ENCODE data around the gene LILRB1.
"Not testable (repeated sequence)": the region's sequence is repeated elsewhere in the genome, so short reads cannot be mapped to it uniquely, and the experiment has no call there.

Gene LILRB1

DNA sequence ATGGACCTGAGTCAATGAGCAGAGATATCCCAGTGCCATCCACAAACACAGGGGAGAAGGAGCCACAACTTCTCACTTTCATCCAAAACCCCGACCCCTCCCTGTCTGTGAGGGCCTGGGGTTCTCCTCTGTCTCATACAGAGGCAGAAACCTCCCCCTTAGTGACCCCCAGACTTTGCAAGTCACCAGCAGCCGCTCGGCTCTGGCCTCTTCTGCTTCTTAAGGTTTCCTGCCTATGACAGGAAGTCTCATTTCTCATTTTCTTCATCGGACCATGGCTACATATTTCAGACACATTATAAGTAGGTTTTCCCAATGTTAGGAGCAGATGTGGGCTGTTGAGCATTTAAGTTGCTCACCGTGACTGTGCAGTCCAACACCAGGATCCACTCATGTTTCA is 12.7 kb downstream of the LILRB1 start:
- not testable (repeated sequence) for H3K9me3 Mint-ChIP-seq, DNase-seq, H3K4me1 Mint-ChIP-seq, H3K27ac Mint-ChIP-seq, ATAC-seq, H3K4me3 Mint-ChIP-seq
- peaks cover 44% of the 10 kb centered on the region for H3K27me3 Mint-ChIP-seq

DNA sequence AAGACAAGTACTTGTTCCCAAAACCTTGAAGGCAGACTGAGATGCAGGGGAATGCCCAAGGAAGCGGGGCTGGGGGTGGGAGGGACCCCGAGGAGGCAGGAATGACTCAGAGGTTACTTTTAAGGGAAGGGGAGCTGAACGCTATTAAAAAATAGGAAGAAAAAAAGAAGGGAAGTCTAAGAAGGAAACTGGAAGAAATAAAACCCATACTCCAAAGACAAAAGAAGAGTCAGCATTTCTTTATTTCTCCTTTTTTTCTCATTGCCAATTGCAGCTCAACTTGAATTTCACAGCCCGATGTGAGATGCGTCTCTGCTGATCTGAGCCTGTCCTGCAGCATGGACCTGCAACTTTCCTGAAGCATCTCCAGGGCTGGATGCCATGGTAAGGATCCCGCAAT is 13.3 kb downstream of the LILRB1 start:
- not testable (repeated sequence) for ATAC-seq, H3K4me1 Mint-ChIP-seq, DNase-seq, H3K27ac Mint-ChIP-seq, H3K4me3 Mint-ChIP-seq, H3K9me3 Mint-ChIP-seq
- H3K27me3 Mint-ChIP-seq = peaks cover 48% of the 10 kb centered on the region

DNA sequence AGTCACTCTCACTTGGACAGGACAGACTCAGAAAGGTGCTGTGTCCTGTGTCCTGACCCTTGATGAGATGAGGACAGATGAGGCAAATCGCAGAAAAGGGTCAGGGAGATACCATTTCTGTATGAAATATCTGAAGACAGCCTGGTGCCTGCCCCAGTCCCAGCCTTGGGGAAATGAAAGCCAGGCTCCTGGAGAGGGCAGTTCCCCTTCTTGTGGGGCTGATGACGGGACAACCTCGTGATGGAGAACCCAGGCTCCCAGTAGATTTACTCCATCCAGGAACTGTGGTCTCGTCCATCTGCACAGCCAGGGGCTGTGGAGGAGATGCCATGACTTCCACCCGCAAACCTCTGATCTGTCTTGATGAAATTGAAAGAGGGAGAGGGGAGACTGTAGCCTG is 13.8 kb downstream of the LILRB1 start:
- DNase-seq (no peak), ATAC-seq (no peak)
- Mint-ChIP-seq H3K27me3 (peaks cover 44% of the 10 kb centered on the region), H3K4me3 (no peak overlapping the region), H3K27ac (no peak overlapping the region), H3K4me1 (no peaks in the 10 kb centered on the region), H3K9me3 (no peaks in the 10 kb centered on the region)

DNA sequence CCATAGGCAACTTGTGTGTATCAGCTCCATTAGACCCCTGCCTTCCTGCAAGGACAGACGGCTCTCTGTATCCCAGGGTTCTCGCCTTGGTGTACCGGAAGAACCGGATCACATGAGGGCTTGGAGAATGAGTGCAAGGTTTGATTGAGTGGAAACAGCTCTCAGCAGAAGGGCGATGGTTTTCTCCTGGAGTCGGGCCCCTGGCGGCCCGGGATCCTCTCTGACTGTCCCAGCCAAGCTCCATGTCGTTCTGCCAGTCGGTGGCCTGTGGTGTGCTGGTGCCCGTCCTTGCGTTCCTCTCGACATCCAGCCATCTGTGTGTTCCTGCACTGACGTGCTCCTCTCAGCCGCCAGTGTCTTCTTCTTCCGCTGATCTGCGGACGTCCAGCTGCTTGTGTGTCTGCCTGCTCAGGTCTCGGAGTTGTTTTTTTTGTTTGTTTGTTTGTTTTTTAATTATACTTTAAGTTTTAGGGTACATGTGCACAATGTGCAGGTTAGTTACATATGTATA is 16.1 kb downstream of the LILRB1 start:
- Mint-ChIP-seq H3K27me3 (peaks cover 39% of the 10 kb centered on the region), H3K4me1 (no peaks in the 10 kb centered on the region), H3K4me3 (no peak overlapping the region), H3K27ac (no peak overlapping the region), H3K9me3 (no peaks in the 10 kb centered on the region)
- ATAC-seq (no peak), DNase-seq (no peak)

DNA sequence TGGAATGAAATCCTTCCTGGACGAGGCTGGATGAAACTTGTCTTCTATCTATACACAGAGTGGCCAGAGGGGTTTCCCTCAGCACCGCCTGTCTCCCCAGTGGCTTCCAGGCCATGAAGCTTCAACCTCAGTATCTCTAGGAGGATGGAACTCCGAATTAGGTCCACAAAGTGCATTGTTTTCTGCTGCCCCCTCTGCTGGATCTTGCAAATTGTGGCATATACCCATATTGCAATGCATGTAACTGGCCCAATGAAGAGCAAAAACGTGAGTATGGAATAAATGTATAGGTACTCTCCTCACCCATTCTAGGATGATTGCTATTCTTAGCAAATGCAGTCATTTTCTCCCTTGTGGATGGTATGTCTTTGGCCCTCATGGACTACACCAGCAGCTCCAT is 17.8 kb downstream of the LILRB1 start:
- Mint-ChIP-seq H3K4me3 (no peak overlapping the region), H3K27me3 (peaks cover 41% of the 10 kb centered on the region), H3K9me3 (no peaks in the 10 kb centered on the region), H3K27ac (no peak overlapping the region), H3K4me1 (no peaks in the 10 kb centered on the region)
- DNase-seq (no peak), ATAC-seq (no peak)

GRCh38 chr19:54650108-54650655 is 19.9 kb downstream of the LILRB1 start:
- Mint-ChIP-seq H3K27ac (peak overlapping the region in 1 of 2 donors; percentile 57), H3K4me3 (no peak overlapping the region), H3K9me3 (no peaks in the 10 kb centered on the region), H3K4me1 (no peaks in the 10 kb centered on the region), H3K27me3 (peaks cover 39% of the 10 kb centered on the region)
- DNase-seq (no peak), ATAC-seq (no peak)

DNA sequence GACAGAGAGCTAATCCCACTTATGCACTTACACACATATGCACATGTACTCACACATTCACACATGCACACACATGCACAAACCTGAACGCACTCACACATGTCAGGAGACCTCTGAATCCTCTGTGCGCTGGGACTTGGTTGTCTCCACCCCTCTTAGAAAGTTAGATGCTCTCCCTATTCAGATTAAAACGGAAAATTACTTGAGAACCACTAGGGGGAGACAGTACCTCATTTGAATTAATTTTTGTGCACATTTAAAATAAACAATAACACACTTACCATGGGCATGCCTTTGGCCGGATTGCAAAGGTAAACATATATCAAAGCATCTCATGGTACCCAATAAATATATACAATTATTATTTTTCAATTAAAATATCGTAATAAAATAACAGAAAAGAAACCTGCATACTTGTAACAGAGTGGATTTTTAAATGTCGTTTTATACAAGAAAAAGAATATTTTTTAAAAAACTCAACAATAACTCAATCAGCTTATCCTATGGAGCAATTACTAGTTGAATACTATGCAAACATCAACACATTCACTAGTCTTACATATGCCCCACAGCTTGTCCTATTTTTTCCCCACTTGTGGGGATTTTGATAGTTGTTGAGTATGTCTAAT is 23.0 kb downstream of the LILRB1 start:
- Mint-ChIP-seq H3K27me3 (peaks cover 31% of the 10 kb centered on the region), H3K9me3 (no peaks in the 10 kb centered on the region), H3K4me1 (no peaks in the 10 kb centered on the region), H3K27ac (no peak overlapping the region), H3K4me3 (no peak overlapping the region)
- DNase-seq = no peak
- no peak for ATAC-seq

- H3K4me1 Mint-ChIP-seq = no peaks in the 10 kb centered on the region
- no peaks in the 10 kb centered on the region for H3K9me3 Mint-ChIP-seq
- DNase-seq = no peak
- ATAC-seq = no peak
- H3K27me3 Mint-ChIP-seq = peaks cover 40% of the 10 kb centered on the region
- no peak overlapping the region for H3K27ac Mint-ChIP-seq
- no peak overlapping the region for H3K4me3 Mint-ChIP-seq
Observed at GRCh38 chr19:54654447-54655321, 24.4 kb downstream of the LILRB1 start.

DNA sequence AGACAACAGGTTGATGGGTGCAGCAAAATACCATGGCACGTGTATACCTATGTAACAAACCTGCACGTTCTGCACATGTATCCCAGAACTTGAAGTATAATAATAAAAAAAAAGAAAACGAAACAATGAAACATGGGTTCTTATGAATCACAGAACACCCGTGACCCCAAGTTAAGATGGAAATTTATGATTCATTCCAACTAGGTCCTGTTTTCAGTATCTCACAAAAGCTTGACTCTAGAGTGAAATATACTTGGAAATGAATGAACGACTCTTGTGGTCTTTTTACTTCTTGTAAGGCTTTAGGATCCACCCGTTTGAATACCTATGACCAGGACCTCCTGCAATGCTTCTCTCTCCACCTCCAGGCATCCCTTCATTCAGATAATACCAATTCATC is 29.0 kb downstream of the LILRB1 start:
- no peak for ATAC-seq
- Mint-ChIP-seq H3K4me3 (no peak overlapping the region), H3K4me1 (no peaks in the 10 kb centered on the region), H3K27ac (no peak overlapping the region), H3K27me3 (peaks cover 46% of the 10 kb centered on the region), H3K9me3 (no peaks in the 10 kb centered on the region)
- DNase-seq = no peak

- ATAC-seq (no peak), DNase-seq (no peak)
- H3K27me3 Mint-ChIP-seq = peaks cover 45% of the 10 kb centered on the region
- H3K27ac Mint-ChIP-seq = no peak overlapping the region
- H3K9me3 Mint-ChIP-seq = no peaks in the 10 kb centered on the region
- no peaks in the 10 kb centered on the region for H3K4me1 Mint-ChIP-seq
- no peak overlapping the region for H3K4me3 Mint-ChIP-seq
Observed at GRCh38 chr19:54660306-54660705, 30.0 kb downstream of the LILRB1 start.

GRCh38 chr19:54660964-54661363 is 30.7 kb downstream of the LILRB1 start:
- DNase-seq = no peak
- no peak for ATAC-seq

DNA sequence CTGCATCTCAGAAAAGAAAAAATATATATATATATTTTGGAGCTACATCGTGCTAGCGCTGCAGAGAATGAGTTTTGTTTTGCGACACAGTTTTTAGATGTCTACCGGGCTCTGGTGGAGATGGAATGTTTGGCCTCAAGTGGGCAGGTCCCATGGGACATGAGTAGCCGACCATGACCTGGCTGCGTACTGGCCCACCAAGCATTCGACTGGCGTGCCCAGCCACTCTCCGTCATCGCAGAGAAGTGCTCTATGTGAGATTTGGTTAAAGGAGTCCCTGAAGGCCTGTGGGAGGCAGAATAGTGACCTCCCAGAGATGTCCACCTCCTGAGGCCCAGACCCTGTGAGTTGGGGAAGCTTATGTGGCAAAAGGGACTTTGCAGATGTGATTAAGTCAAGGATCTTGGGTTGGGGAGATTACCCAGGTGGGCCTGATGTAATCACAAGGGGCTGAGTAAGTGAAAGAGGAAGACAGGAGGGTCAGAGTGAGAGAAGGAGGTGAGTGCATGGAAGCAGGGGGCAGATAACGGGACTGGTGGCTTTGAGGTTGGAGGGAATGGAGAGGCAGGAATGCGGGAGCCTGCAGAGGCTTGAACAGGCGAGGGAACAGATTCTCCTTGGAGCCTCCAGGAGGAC is 31.7 kb downstream of the LILRB1 start:
- H3K27ac Mint-ChIP-seq = no peak overlapping the region
- H3K4me3 Mint-ChIP-seq = no peak overlapping the region
- H3K9me3 Mint-ChIP-seq = peaks cover 0 to 6% of the 10 kb centered on the region in 2 donors
- peaks cover 45% of the 10 kb centered on the region for H3K27me3 Mint-ChIP-seq
- no peak for ATAC-seq
- no peaks in the 10 kb centered on the region for H3K4me1 Mint-ChIP-seq
- DNase-seq = no peak

More at GRCh38 chr19:54660964-54661363, 30.7 kb downstream of the LILRB1 start:
- H3K27ac Mint-ChIP-seq = no peak overlapping the region
- H3K4me3 Mint-ChIP-seq = no peak overlapping the region
- H3K4me1 Mint-ChIP-seq = no peaks in the 10 kb centered on the region
- peaks cover 45% of the 10 kb centered on the region for H3K27me3 Mint-ChIP-seq
- H3K9me3 Mint-ChIP-seq = no peaks in the 10 kb centered on the region

DNA sequence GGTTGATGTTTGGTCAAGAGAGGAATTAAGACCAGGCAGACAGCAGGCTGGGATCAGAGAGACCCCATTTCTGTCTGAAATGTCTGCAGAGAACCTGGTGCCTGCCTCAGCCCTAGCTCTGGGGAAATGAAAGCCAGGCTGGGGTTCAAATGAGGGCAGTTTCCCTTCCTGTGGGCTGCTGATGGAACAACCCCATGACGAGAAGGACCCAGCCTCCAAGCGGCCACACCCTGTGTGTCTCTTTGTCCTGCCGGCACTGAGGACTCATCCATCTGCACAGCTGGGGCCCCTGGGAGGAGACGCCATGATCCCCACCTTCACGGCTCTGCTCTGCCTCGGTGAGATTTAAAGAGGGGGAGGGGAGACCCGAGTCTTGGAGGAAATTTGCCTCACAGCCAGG is 32.4 kb downstream of the LILRB1 start, which contains the start of gene LILRB4:
Gene LILRB4 (plus strand): TSS at position 256 of the 400 bp plus-strand sequence. CDS start 49 bp downstream, at position 305.
- Mint-ChIP-seq H3K4me3 (no peak within 1 kb of the TSS), H3K4me1 (no peaks in the 10 kb centered on the region), H3K27ac (no peak within 1 kb of the TSS), H3K9me3 (peaks cover 0 to 13% of the 10 kb centered on the region in 2 donors), H3K27me3 (peaks cover 45% of the 10 kb centered on the region)
- DNase-seq = no peak
- ATAC-seq = no peak

DNA sequence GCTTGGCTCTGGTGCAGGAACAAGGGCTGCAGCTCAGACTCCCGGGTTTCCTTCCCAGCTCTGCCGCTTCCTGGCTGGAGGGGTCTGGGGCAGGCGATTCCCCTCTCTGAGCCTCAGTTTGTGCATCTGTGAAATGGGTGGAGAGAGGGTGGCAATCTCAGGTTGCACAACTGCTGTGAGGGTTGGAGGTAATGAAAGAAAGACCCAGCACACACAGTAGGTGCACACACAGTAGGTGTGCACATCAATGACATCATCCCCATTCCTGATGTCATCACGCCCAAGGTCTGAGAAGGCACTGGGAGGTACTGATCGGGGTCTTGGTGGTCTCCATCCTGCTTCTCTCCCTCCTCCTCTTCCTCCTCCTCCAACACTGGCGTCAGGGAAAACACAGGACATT is 35.2 kb downstream of the LILRB1 start:
- Mint-ChIP-seq H3K4me3 (no peak overlapping the region), H3K27me3 (peaks cover 25% of the 10 kb centered on the region), H3K27ac (no peak overlapping the region), H3K9me3 (peaks cover 10 to 23% of the 10 kb centered on the region in 2 donors), H3K4me1 (no peaks in the 10 kb centered on the region)
- no peak for DNase-seq
- no peak for ATAC-seq

DNA sequence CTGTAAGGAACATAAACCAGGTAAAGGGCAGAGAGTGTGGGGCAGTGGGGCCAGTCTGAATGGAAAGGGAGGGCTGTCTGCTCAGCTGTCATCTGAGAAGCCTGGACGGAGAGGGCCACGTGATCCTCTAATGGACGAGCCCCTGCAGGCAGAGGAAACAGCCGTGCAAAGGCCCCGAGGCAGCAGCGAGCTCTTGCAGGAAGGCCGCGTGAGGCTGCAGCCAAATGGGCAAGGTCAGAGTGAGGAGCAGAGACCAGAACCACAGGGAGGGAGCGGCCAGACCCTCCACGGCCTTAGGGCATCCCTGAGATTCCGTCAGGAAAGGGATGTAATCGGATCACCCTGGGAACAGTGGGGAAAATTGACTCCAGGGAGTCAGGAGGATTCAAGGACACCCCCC is 36.9 kb downstream of the LILRB1 start:
- no peak overlapping the region for H3K4me3 Mint-ChIP-seq
- H3K27me3 Mint-ChIP-seq = peaks cover 28% of the 10 kb centered on the region
- no peak overlapping the region for H3K27ac Mint-ChIP-seq
- no peak for DNase-seq
- H3K9me3 Mint-ChIP-seq = peaks cover 10 to 23% of the 10 kb centered on the region in 2 donors
- no peak for ATAC-seq
- H3K4me1 Mint-ChIP-seq = no peaks in the 10 kb centered on the region
